NCI-H2227 (cell line): ENCODE results near the gene CRB2.
A peak's percentile ranks its signal among the peaks of the same experiment; 100 is the strongest.
"Not testable (repeated sequence)": the region's sequence is repeated elsewhere in the genome, so short reads cannot be mapped to it uniquely, and the experiment has no call there.

Experiments used
- DNase-seq: peaks from one replicate; lab custom pipeline; 2025; ENCODE audit not compliant: unreplicated experiment; lab: John Stamatoyannopoulos, UW

Gene CRB2

GRCh38 chr9:123327697-123328100, 28.3 kb upstream of the CRB2 start:
- no peak for DNase-seq

- no peak for DNase-seq
These were observed 26.6 kb upstream of the CRB2 start for GRCh38 chr9:123329329-123329955.

GRCh38 chr9:123331346-123332060, 24.5 kb upstream of the CRB2 start:
- DNase-seq, result no peak

GRCh38 chr9:123333058-123333669, 22.8 kb upstream of the CRB2 start:
- DNase-seq, result not testable (repeated sequence)

- no peak for DNase-seq
These were observed 21.4 kb upstream of the CRB2 start for GRCh38 chr9:123334639-123335038.

- DNase-seq, result peak; percentile 39
These were observed 20.6 kb upstream of the CRB2 start for GRCh38 chr9:123335193-123335985.

GRCh38 chr9:123335986-123336329, 20.0 kb upstream of the CRB2 start:
- DNase-seq, result no peak

- DNase-seq, result no peak
These were observed 19.5 kb upstream of the CRB2 start for GRCh38 chr9:123336449-123336848.

- no peak for DNase-seq
These were observed 19.0 kb upstream of the CRB2 start for GRCh38 chr9:123336959-123337358.

GRCh38 chr9:123337971-123338370, 18.0 kb upstream of the CRB2 start:
- no peak for DNase-seq

GRCh38 chr9:123338710-123339665, 17.0 kb upstream of the CRB2 start:
- no peak for DNase-seq

GRCh38 chr9:123339666-123340510, 16.1 kb upstream of the CRB2 start:
- DNase-seq, result no peak

- DNase-seq, result no peak
These were observed 14.2 kb upstream of the CRB2 start for GRCh38 chr9:123341816-123342215.

GRCh38 chr9:123342247-123342646, 13.8 kb upstream of the CRB2 start:
- DNase-seq, result no peak

GRCh38 chr9:123343443-123344191, 12.4 kb upstream of the CRB2 start:
- DNase-seq, result no peak

- DNase-seq, result no peak
These were observed 11.6 kb upstream of the CRB2 start for GRCh38 chr9:123344192-123344949.

GRCh38 chr9:123345567-123345955, 10.4 kb upstream of the CRB2 start:
- no peak for DNase-seq

- no peak for DNase-seq
These were observed 10.0 kb upstream of the CRB2 start for GRCh38 chr9:123346026-123346425.
